HepG2 (cell line): ENCODE measurements around the gene CADM1. TPM values are rescaled to one million over a fixed set of nuclear protein-coding genes. Genes with fewer than 3 reads are reported as not detected.
A peak's percentile ranks its signal among the peaks of the same experiment; 100 is the strongest.

Source experiments
- ATF1 ChIP-seq: IDR thresholded peaks from 2 replicates; pipeline ENCODE4 v1.6.1; 2016; ENCODE audit warnings: mild to moderate bottlenecking, control low read depth
- ATF2 ChIP-seq: sonication (generic); formaldehyde crosslinking; IDR thresholded peaks from 2 replicates; pipeline ENCODE4 v1.4.0; 2020; ENCODE audit warnings: missing genetic modification reagents
- ATF3 ChIP-seq: sonication (generic); formaldehyde crosslinking; IDR thresholded peaks from 2 replicates; pipeline ENCODE4 v1.4.0; 2020; ENCODE audit warnings: missing genetic modification reagents
- CC2D1A ChIP-seq: sonication (generic); formaldehyde crosslinking; IDR thresholded peaks from 2 replicates; pipeline ENCODE4 v1.8.1; 2023; ENCODE audit warnings: mild to moderate bottlenecking, missing genetic modification reagents
- CSRNP2 ChIP-seq: sonication (generic); formaldehyde crosslinking; conservative IDR thresholded peaks from 2 replicates; pipeline ENCODE4 v1.8.0; 2022; ENCODE audit warnings: low read depth, missing genetic modification reagents
- EP300 ChIP-seq, 3 experiments: sonication (generic) in 1 of 3; formaldehyde crosslinking in 1 of 3; IDR thresholded peaks; 2 replicates each; pipeline versions ENCODE4 v1.5.1 to v1.6.1; 2011 to 2020; ENCODE audit warnings: low read depth in 2 of 3, low read length in 2 of 3, borderline replicate concordance in 1 of 3, improper control_type of control experiment in 1 of 3, mild to moderate bottlenecking in 1 of 3, missing genetic modification reagents in 1 of 3, moderate library complexity in 1 of 3
- ESRRA ChIP-seq: sonication (generic); formaldehyde crosslinking; IDR thresholded peaks from 2 replicates; pipeline ENCODE4 v1.5.1; 2020; ENCODE audit warnings: mild to moderate bottlenecking, low read depth, missing genetic modification reagents
- GFI1 ChIP-seq: sonication (generic); formaldehyde crosslinking; IDR thresholded peaks from 2 replicates; pipeline ENCODE4 v1.5.0; 2020; ENCODE audit warnings: missing genetic modification reagents, mild to moderate bottlenecking, borderline replicate concordance
- HDAC6 ChIP-seq: fragments of 200-600 bp; sonication (generic); IDR thresholded peaks from 2 replicates; pipeline ENCODE4 v1.7.0; 2017; ENCODE audit warnings: mild to moderate bottlenecking, antibody characterized with exemption, low read length, low read depth
- IKZF5 ChIP-seq: IDR thresholded peaks from 2 replicates; pipeline ENCODE4 v1.6.1; 2018; ENCODE audit warnings: missing genetic modification reagents, mild to moderate bottlenecking, missing compliant biosample characterization
- JUN ChIP-seq: sonication (generic); formaldehyde crosslinking; IDR thresholded peaks from 2 replicates; pipeline ENCODE4 v1.4.0; 2020; ENCODE audit warnings: mild to moderate bottlenecking, missing genetic modification reagents
- NCOA2 ChIP-seq: sonication (generic); formaldehyde crosslinking; IDR thresholded peaks from 2 replicates; pipeline ENCODE4 v1.8.0; 2022; ENCODE audit warnings: inconsistent platforms
- NFYC ChIP-seq: IDR thresholded peaks from 2 replicates; pipeline ENCODE4 v1.6.1; 2016; ENCODE audit warnings: missing genetic modification reagents, missing compliant biosample characterization
- NR2F2 ChIP-seq: IDR thresholded peaks from 2 replicates; pipeline ENCODE4 v1.6.1; 2012; ENCODE audit warnings: low read depth, inconsistent platforms, borderline replicate concordance
- PHF8 ChIP-seq: sonication (generic); formaldehyde crosslinking; IDR thresholded peaks from 2 replicates; pipeline ENCODE4 v1.5.0; 2020; ENCODE audit warnings: missing genetic modification reagents
- RFX5 ChIP-seq: IDR thresholded peaks from 2 replicates; pipeline ENCODE4 v1.6.1; 2011; ENCODE audit warnings: low read depth, low read length, improper control_type of control experiment
- ZBTB20 ChIP-seq: sonication (generic); formaldehyde crosslinking; IDR thresholded peaks from 2 replicates; pipeline ENCODE4 v1.8.1; 2023; ENCODE audit warnings: missing genetic modification reagents, low read depth, mild to moderate bottlenecking, borderline replicate concordance
- ZEB1 ChIP-seq: IDR thresholded peaks from 2 replicates; pipeline ENCODE4 v1.6.1; 2012; ENCODE audit warnings: mild to moderate bottlenecking, low read depth, inconsistent platforms; ENCODE audit not compliant: insufficient replicate concordance
- ZNF207 ChIP-seq: fragments of 450-650 bp; IDR thresholded peaks from 2 replicates; pipeline ENCODE4 v1.6.1; 2016; ENCODE audit warnings: antibody characterized with exemption, borderline replicate concordance
- ZNF235 ChIP-seq: sonication (generic); formaldehyde crosslinking; IDR thresholded peaks from 2 replicates; pipeline ENCODE4 v1.8.1; 2023; ENCODE audit warnings: mild to moderate bottlenecking, missing genetic modification reagents, borderline replicate concordance
- ZNF446 ChIP-seq: sonication (generic); formaldehyde crosslinking; IDR thresholded peaks from 2 replicates; pipeline ENCODE4 v1.5.0; 2020; ENCODE audit warnings: mild to moderate bottlenecking, missing genetic modification reagents
- ZNF557 ChIP-seq: sonication (generic); formaldehyde crosslinking; IDR thresholded peaks from 2 replicates; pipeline ENCODE4 v1.4.0; 2020; ENCODE audit warnings: missing genetic modification reagents
- ZNF678 ChIP-seq: sonication (generic); formaldehyde crosslinking; IDR thresholded peaks from 2 replicates; pipeline ENCODE4 v1.4.0; 2020; ENCODE audit warnings: mild to moderate bottlenecking, missing genetic modification reagents
- ZNF879 ChIP-seq: sonication (generic); formaldehyde crosslinking; IDR thresholded peaks from 2 replicates; pipeline ENCODE4 v1.8.1; 2023; ENCODE audit warnings: missing genetic modification reagents
- ZZZ3 ChIP-seq: sonication (generic); formaldehyde crosslinking; IDR thresholded peaks from 2 replicates; pipeline ENCODE4 v1.4.0; 2020; ENCODE audit warnings: missing genetic modification reagents, mild to moderate bottlenecking, borderline replicate concordance
- polyA plus RNA-seq, 8 experiments: library from polyadenylated mRNA; depleted of rRNA in 3 of 8; stranded (reverse) in 7 of 8; unstranded in 1 of 8; fragments of >200 nt; fragmentation: Illumina TruSeq in 4 of 8; extraction: Trizol in 4 of 8; gene quantifications; 2 replicates each; pipeline versions ENCODE4 v1.2.1 to v1.2.3, GENCODE V29; 2011 to 2016; ENCODE audit warnings: low read depth in 4 of 8, missing spikeins in 1 of 8, mixed read lengths in 1 of 8; ENCODE audit not compliant: insufficient read depth in 1 of 8
- total RNA-seq, 5 experiments: library from RNA; depleted of rRNA; stranded (reverse); fragments of >200 nt; fragmentation: Illumina TruSeq; extraction: Trizol; gene quantifications; 2 replicates each; pipeline ENCODE4 v1.2.3, GENCODE V29; 2016; ENCODE audit warnings: low read depth in 1 of 5
- TF ChIP-seq, protein P1 (sequence below): fragments of 450-650 bp; IDR thresholded peaks from 2 replicates; pipeline ENCODE4 v1.6.1; 2016

The CADM1 gene
- total and polyA plus RNA-seq, 2 of the 13 experiments (the other 11 are each of a cell fraction or from before 2014, with no cell fraction given): 71.3 to 122 TPM

DNA sequence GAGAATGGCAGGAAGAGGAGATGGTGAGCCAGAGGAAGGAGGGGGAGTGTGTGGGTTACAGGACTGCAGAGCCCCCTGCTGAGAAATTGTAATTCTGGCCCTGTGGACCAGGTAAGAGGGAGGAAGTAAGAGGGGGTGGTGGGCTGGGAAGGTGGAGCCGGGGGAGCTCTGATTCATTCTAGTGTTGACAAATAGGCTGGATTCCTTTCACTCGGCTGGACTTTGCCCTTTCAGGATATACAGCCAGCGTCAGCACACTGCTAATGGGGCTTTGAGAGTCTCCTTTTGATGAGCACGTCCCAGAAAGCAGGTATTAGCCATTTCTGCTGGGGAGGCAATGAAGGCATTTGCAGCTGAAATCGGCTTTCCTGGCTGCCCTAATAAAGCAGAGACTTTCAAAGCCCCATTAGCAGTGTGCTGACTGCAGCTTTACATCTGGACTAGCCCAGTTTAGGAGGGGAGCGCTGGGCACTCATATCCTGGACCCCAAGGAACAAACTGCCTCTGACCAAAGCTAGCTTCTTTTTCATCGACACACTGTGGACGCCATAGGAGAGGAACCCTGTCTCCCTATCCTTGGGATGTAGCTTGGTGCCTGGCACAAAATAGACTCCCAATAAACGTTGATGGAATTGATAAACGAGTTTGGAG lies 44.8 kb upstream of the CADM1 start (continued):
- no peak for TF ChIP-seq ZNF557 (CRISPR knock-in tag)
- no peak for TF ChIP-seq ZNF446
- no peak; the same call in 1 of the 2 replicates for TF ChIP-seq ATF3
- TF ChIP-seq, protein P1, sequence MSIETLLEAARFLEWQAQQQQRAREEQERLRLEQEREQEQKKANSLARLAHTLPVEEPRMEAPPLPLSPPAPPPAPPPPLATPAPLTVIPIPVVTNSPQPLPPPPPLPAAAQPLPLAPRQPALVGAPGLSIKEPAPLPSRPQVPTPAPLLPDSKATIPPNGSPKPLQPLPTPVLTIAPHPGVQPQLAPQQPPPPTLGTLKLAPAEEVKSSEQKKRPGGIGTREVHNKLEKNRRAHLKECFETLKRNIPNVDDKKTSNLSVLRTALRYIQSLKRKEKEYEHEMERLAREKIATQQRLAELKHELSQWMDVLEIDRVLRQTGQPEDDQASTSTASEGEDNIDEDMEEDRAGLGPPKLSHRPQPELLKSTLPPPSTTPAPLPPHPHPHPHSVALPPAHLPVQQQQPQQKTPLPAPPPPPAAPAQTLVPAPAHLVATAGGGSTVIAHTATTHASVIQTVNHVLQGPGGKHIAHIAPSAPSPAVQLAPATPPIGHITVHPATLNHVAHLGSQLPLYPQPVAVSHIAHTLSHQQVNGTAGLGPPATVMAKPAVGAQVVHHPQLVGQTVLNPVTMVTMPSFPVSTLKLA: no peak
- TF ChIP-seq EP300 (IDR thresholded peaks at IDR 0.05; ENCODE audit: low read depth in 2 of 2, low read length in 2 of 2): peak in 1 of 2 experiments; percentile 67; a peak in 2 of 4 replicates
- TF ChIP-seq EP300 (CRISPR knock-in tag; IDR thresholded peaks at IDR 0.05; ENCODE audit: borderline replicate concordance): no peak
- TF ChIP-seq ZZZ3 (CRISPR knock-in tag): no peak
- no peak for TF ChIP-seq ZNF235 (CRISPR knock-in tag)
- TF ChIP-seq IKZF5: no peak
- TF ChIP-seq ZNF678 (CRISPR knock-in tag): no peak
- TF ChIP-seq ESRRA (CRISPR knock-in tag): no peak
- TF ChIP-seq ATF2 (CRISPR knock-in tag): no peak
- no peak for TF ChIP-seq RFX5
- TF ChIP-seq CSRNP2 (CRISPR knock-in tag): no peak
- TF ChIP-seq GFI1 (CRISPR knock-in tag): 0 out of 2 replicates have a peak, but pooled peaks have one; percentile 57
- peak; percentile 36; the same call in 1 of the 2 replicates for TF ChIP-seq ZBTB20
- TF ChIP-seq ZEB1: no peak
- no peak for TF ChIP-seq ZNF207
- no peak for TF ChIP-seq NR2F2
- no peak for TF ChIP-seq NFYC
- TF ChIP-seq JUN: peak; percentile 72
- TF ChIP-seq ATF1 (CRISPR knock-in tag): no peak
- TF ChIP-seq ZNF879 (CRISPR knock-in tag): no peak
- TF ChIP-seq PHF8 (CRISPR knock-in tag): no peak
- no peak for TF ChIP-seq CC2D1A (CRISPR knock-in tag)
- TF ChIP-seq NCOA2 (CRISPR knock-in tag): peak; percentile 22; the same call in 1 of the 2 replicates
- TF ChIP-seq HDAC6: no peak
